ENCODE measurements around the gene SPRR1B.

SPRR1B gene, protein sequence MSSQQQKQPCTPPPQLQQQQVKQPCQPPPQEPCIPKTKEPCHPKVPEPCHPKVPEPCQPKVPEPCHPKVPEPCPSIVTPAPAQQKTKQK

GRCh38 chr1:153030895-153031294, at the start of gene SPRR1B:
SPRR1B (plus strand) TSS chr1:153031203; CDS start chr1:153032346, 1,143 bp downstream.
- H3K27ac ChIP-seq = no peak within 1 kb of the TSS
- H3K4me2 ChIP-seq = peak within 1 kb of the TSS in 10 of 11 experiments; percentile 2 to 76 (median 57); a peak in 14 of 22 replicates
- no peaks in the 10 kb centered on the region for H3K36me3 ChIP-seq
- no peak for TF ChIP-seq Cebpa-rat (IDR thresholded peaks at IDR 0.05)
- H3K4me1 ChIP-seq = peaks cover 13 to 24% (median 20%) of the 10 kb centered on the region in 10 experiments
- H3K4me3 ChIP-seq = no peak within 1 kb of the TSS
- H3K9me3 ChIP-seq (replicated peaks in 1 of 11) = peaks cover 0 to 22% (median 5%) of the 10 kb centered on the region in 11 experiments; a peak in 5 of 22 replicates
- H4K20me1 ChIP-seq = peaks cover 0 to 12% (median 0%) of the 10 kb centered on the region in 11 experiments; a peak in 6 of 22 replicates
- H3K9ac ChIP-seq = no peak within 1 kb of the TSS
- H3K27me3 ChIP-seq = peaks cover 0 to 93% (median 9%) of the 10 kb centered on the region in 11 experiments; a peak in 10 of 22 replicates

GRCh38 chr1:152982076-152982475, 48.9 kb upstream of the SPRR1B start:
- no peaks in the 10 kb centered on the region for H3K27me3 ChIP-seq
- no peaks in the 10 kb centered on the region; a peak in 1 of 22 replicates for H3K9me3 ChIP-seq (replicated peaks in 1 of 11)
- no peaks in the 10 kb centered on the region for H4K20me1 ChIP-seq
- no peak overlapping the region for H3K4me3 ChIP-seq
- peak overlapping the region in 4 of 11 experiments; percentile 32 to 56 (median 52); a peak in 4 of 22 replicates for H3K4me2 ChIP-seq
- no peaks in the 10 kb centered on the region for H3K36me3 ChIP-seq
- no peak overlapping the region for H3K9ac ChIP-seq
- no peak for TF ChIP-seq Cebpa-rat (IDR thresholded peaks at IDR 0.05)
- H3K4me1 ChIP-seq = peaks cover 0 to 17% (median 9%) of the 10 kb centered on the region in 10 experiments; a peak in 14 of 20 replicates
- H3K27ac ChIP-seq = no peak overlapping the region

DNA sequence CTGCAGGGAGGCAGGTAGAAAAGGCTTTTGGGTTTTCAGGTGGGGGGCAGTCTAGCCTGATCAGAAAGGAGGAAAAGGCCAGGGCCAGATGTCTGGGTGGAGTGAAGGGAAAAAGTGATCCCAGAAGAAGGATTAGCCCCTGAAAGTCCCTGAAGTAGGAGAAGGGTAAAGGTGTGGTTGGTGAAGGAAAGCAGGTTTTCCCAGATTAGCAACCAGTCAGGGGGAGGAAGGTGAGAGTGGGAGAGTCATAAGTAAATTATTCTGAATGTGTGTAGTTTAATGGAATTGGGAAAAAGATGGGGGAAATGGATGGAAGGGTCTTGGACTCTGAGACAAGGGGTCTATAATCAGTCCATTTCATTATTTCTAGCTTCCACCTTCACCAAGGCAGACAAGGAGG, 47.8 kb upstream of the SPRR1B start:
- H3K4me2 ChIP-seq = peak overlapping the region in 8 of 11 experiments; percentile 21 to 67 (median 52); a peak in 15 of 22 replicates

DNA sequence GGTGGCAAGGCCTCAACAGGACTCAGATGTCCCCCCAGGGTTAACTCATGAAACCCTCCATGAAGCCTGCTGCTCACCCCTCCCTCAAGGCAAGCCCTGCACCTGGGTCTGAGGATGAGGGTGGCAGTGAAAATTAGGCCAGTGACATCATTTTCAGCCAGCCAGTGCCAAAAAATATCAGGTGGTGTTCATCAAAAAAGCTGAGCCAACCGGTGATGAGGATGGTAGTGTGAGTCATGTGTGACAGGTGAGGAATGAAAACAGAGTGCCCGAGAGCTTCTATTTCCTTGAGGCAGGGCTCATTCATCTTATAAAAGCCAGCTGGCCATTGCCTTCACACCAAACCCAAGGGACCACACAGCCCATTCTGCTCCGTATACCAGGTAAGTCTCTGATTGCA, 47.3 kb upstream of the SPRR1B start, which contains the start of gene SPRR1A:
SPRR1A (plus strand) TSS at position 339 of the 400 bp plus-strand sequence. CDS start 1,150 bp downstream, outside the sequence.
- Histone ChIP-seq H3K4me2 (peak within 1 kb of the TSS in 8 of 11 experiments; percentile 21 to 67 (median 52); a peak in 15 of 22 replicates), H3K9me3 (replicated peaks in 1 of 11) (peaks cover 0 to 10% (median 0%) of the 10 kb centered on the region in 11 experiments; a peak in 3 of 22 replicates), H3K27ac (no peak within 1 kb of the TSS), H3K36me3 (no peaks in the 10 kb centered on the region), H4K20me1 (no peaks in the 10 kb centered on the region), H3K9ac (0 out of 22 replicates have a peak within 1 kb of the TSS, but pooled peaks of 1 of the 11 experiments have one; percentile 11), H3K4me3 (no peak within 1 kb of the TSS), H3K27me3 (no peaks in the 10 kb centered on the region), H3K4me1 (peaks cover 0 to 17% (median 9%) of the 10 kb centered on the region in 10 experiments; a peak in 14 of 20 replicates)
- no peak for TF ChIP-seq Cebpa-rat (IDR thresholded peaks at IDR 0.05)

More for the DNA sequence above, 47.8 kb upstream of the SPRR1B start:
- Histone ChIP-seq H3K36me3 (no peaks in the 10 kb centered on the region), H3K9ac (0 out of 22 replicates have a peak overlapping the region, but pooled peaks of 1 of the 11 experiments have one; percentile 11), H3K4me3 (no peak overlapping the region), H3K4me1 (peaks cover 0 to 17% (median 9%) of the 10 kb centered on the region in 10 experiments; a peak in 14 of 20 replicates), H3K27me3 (no peaks in the 10 kb centered on the region), H3K27ac (no peak overlapping the region), H4K20me1 (no peaks in the 10 kb centered on the region), H3K9me3 (replicated peaks in 1 of 11) (peaks cover 0 to 10% (median 0%) of the 10 kb centered on the region in 11 experiments; a peak in 3 of 22 replicates)
- no peak for TF ChIP-seq Cebpa-rat (IDR thresholded peaks at IDR 0.05)

- H4K20me1 ChIP-seq = no peaks in the 10 kb centered on the region
- H3K4me3 ChIP-seq = no peak overlapping the region
- no peak for TF ChIP-seq Cebpa-rat (IDR thresholded peaks at IDR 0.05)
- H3K36me3 ChIP-seq = no peaks in the 10 kb centered on the region
- peaks cover 0 to 17% (median 9%) of the 10 kb centered on the region in 10 experiments; a peak in 14 of 20 replicates for H3K4me1 ChIP-seq
- H3K9me3 ChIP-seq (replicated peaks in 1 of 11) = peaks cover 0 to 10% (median 0%) of the 10 kb centered on the region in 11 experiments; a peak in 3 of 22 replicates
- no peak overlapping the region for H3K9ac ChIP-seq
- no peak overlapping the region for H3K4me2 ChIP-seq
- no peaks in the 10 kb centered on the region for H3K27me3 ChIP-seq
- H3K27ac ChIP-seq = no peak overlapping the region
Observed at GRCh38 chr1:152986578-152986977, 44.4 kb upstream of the SPRR1B start.

GRCh38 chr1:152993186-152993585, 37.8 kb upstream of the SPRR1B start:
- Histone ChIP-seq H3K27me3 (peaks cover 0 to 6% (median 0%) of the 10 kb centered on the region in 11 experiments; a peak in 1 of 22 replicates), H4K20me1 (no peaks in the 10 kb centered on the region), H3K27ac (no peak overlapping the region), H3K4me1 (no peaks in the 10 kb centered on the region), H3K4me3 (no peak overlapping the region), H3K9me3 (replicated peaks in 1 of 11) (peaks cover 8 to 13% (median 10%) of the 10 kb centered on the region in 11 experiments; a peak in 19 of 22 replicates), H3K36me3 (no peaks in the 10 kb centered on the region), H3K4me2 (no peak overlapping the region), H3K9ac (no peak overlapping the region)
- TF ChIP-seq Cebpa-rat (IDR thresholded peaks at IDR 0.05) = no peak

DNA sequence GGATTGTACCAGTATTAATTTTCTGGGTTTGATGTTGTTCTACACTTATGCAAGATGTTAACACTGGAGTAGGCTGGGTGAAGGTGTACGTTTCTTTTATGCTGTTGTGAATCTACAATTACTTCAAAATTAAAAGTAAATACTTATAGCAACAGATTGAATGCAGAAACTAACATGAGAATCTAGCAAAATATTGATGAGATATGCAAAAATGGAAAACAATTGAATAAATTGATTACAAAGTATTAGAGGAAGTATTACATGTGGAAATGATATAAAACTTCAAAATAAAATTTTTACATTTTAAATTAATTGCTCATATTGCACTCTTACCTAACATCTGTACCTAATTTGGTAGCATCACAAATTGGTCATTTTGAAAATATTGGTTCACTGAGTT, 35.2 kb upstream of the SPRR1B start:
- peaks cover 8 to 13% (median 10%) of the 10 kb centered on the region in 11 experiments; a peak in 19 of 22 replicates for H3K9me3 ChIP-seq (replicated peaks in 1 of 11)
- H3K4me1 ChIP-seq = peaks cover 0 to 7% (median 2%) of the 10 kb centered on the region in 10 experiments; a peak in 6 of 20 replicates
- H3K9ac ChIP-seq = no peak overlapping the region
- H3K4me3 ChIP-seq = no peak overlapping the region
- no peaks in the 10 kb centered on the region for H4K20me1 ChIP-seq
- no peak overlapping the region for H3K4me2 ChIP-seq
- H3K27me3 ChIP-seq = peaks cover 0 to 6% (median 0%) of the 10 kb centered on the region in 11 experiments; a peak in 1 of 22 replicates
- no peak for TF ChIP-seq Cebpa-rat (IDR thresholded peaks at IDR 0.05)
- no peaks in the 10 kb centered on the region for H3K36me3 ChIP-seq
- H3K27ac ChIP-seq = no peak overlapping the region

- no peak overlapping the region for H3K27ac ChIP-seq
- no peak for TF ChIP-seq Cebpa-rat (IDR thresholded peaks at IDR 0.05)
- H4K20me1 ChIP-seq = no peaks in the 10 kb centered on the region
- H3K27me3 ChIP-seq = peaks cover 0 to 6% (median 0%) of the 10 kb centered on the region in 11 experiments; a peak in 1 of 22 replicates
- H3K4me3 ChIP-seq = no peak overlapping the region
- H3K36me3 ChIP-seq = no peaks in the 10 kb centered on the region
- peaks cover 8 to 13% (median 10%) of the 10 kb centered on the region in 11 experiments; a peak in 19 of 22 replicates for H3K9me3 ChIP-seq (replicated peaks in 1 of 11)
- no peak overlapping the region for H3K9ac ChIP-seq
- H3K4me2 ChIP-seq = no peak overlapping the region
- peaks cover 0 to 7% (median 2%) of the 10 kb centered on the region in 10 experiments; a peak in 7 of 20 replicates for H3K4me1 ChIP-seq
Observed at GRCh38 chr1:152996633-152997400, 34.2 kb upstream of the SPRR1B start.

All from BLaER1 treated with 17β-estradiol and CSF1 and Interleukin-3, amounts not matched to agents 10 nM and 100 nM (cell line).